PFSK-1 (cell line): ENCODE data around the gene CNTNAP5.

ENCODE experiments used
- FOXP2 ChIP-seq: optimal IDR thresholded peaks from 2 replicates; pipeline ENCODE3; 2011; ENCODE audit warnings: borderline replicate concordance, control low read depth, inconsistent platforms; ENCODE audit not compliant: insufficient read depth; ENCODE audit errors: extremely low read length, extremely low read depth
- POLR2AphosphoS5 ChIP-seq: IDR thresholded peaks from 2 replicates; pipeline ENCODE4 v1.6.1; 2012; ENCODE audit warnings: low read depth, mild to moderate bottlenecking, control low read depth, low read length, moderate library complexity
- REST ChIP-seq, 2 experiments: IDR thresholded peaks; 2 replicates each; pipeline versions ENCODE4 v1.6.1 to v1.8.0; 2011 to 2012; ENCODE audit warnings: low read depth in 2 of 2, low read length in 2 of 2, control low read depth in 1 of 2, inconsistent platforms in 1 of 2, mild to moderate bottlenecking in 1 of 2, moderate library complexity in 1 of 2; ENCODE audit not compliant: insufficient read depth in 1 of 2
- SIN3A ChIP-seq: IDR thresholded peaks from 2 replicates; pipeline ENCODE4 v1.6.1; 2012; ENCODE audit warnings: mild to moderate bottlenecking, low read length, moderate library complexity, borderline replicate concordance; ENCODE audit not compliant: insufficient read depth
- TAF1 ChIP-seq: IDR thresholded peaks from 2 replicates; pipeline ENCODE4 v1.6.1; 2012; ENCODE audit warnings: low read length, control low read depth, borderline replicate concordance; ENCODE audit not compliant: insufficient read depth

Gene CNTNAP5

GRCh38 chr2:124702777-124703176 lies 677.7 kb downstream of the CNTNAP5 start:
- TF ChIP-seq TAF1 (no peak), REST (IDR thresholded peaks at IDR 0.05; ENCODE audit: insufficient read depth in 1 of 2, low read depth in 2 of 2, low read length in 2 of 2) (no peak), POLR2AphosphoS5 (no peak), FOXP2 (no peak), SIN3A (no peak)

GRCh38 chr2:124704071-124704925 lies 679.2 kb downstream of the CNTNAP5 start:
- TF ChIP-seq FOXP2 (no peak), REST (IDR thresholded peaks at IDR 0.05; ENCODE audit: insufficient read depth in 1 of 2, low read depth in 2 of 2, low read length in 2 of 2) (no peak), POLR2AphosphoS5 (no peak), TAF1 (no peak), SIN3A (no peak)

- TF ChIP-seq REST (IDR thresholded peaks at IDR 0.05; ENCODE audit: insufficient read depth in 1 of 2, low read depth in 2 of 2, low read length in 2 of 2): no peak
- TF ChIP-seq TAF1: no peak
- no peak for TF ChIP-seq POLR2AphosphoS5
- no peak for TF ChIP-seq FOXP2
- no peak for TF ChIP-seq SIN3A
These were observed 683.6 kb downstream of the CNTNAP5 start for GRCh38 chr2:124708661-124709060.

- TF ChIP-seq REST (IDR thresholded peaks at IDR 0.05; ENCODE audit: insufficient read depth in 1 of 2, low read depth in 2 of 2, low read length in 2 of 2): no peak
- TF ChIP-seq FOXP2: no peak
- TF ChIP-seq SIN3A: no peak
- no peak for TF ChIP-seq TAF1
- TF ChIP-seq POLR2AphosphoS5: no peak
These were observed 688.9 kb downstream of the CNTNAP5 start for GRCh38 chr2:124713969-124714368.

GRCh38 chr2:124725187-124725586 lies 700.1 kb downstream of the CNTNAP5 start:
- TF ChIP-seq TAF1 (no peak), SIN3A (no peak), FOXP2 (no peak), POLR2AphosphoS5 (no peak), REST (IDR thresholded peaks at IDR 0.05; ENCODE audit: insufficient read depth in 1 of 2, low read depth in 2 of 2, low read length in 2 of 2) (no peak)
